Measurements from ENCODE around the gene RORC. TPM values are rescaled to one million over a fixed set of nuclear protein-coding genes. Genes with fewer than 3 reads are reported as not detected.

Gene RORC
- total RNA-seq, 2 donors from 2014 or later, result 20.5 to 27.7 TPM

Other genes with a start within 250 kb of the RORC start
- 10 to 100 TPM; 28.7 to 32.0 TPM for gene SNX27, start 219.8 kb downstream of the RORC start, total RNA-seq
- 1 to 10 TPM; 2.7 to 2.8 TPM for gene CELF3, start 115.0 kb downstream of the RORC start, total RNA-seq
- gene RIIAD1, start 110.3 kb downstream of the RORC start, total RNA-seq, result under 1 TPM in 1 of 2 donors, not detected in 1; 0.91 TPM
- gene MRPL9, start 68.3 kb downstream of the RORC start, total RNA-seq, result 100 to 1,000 TPM in 1 of 2 donors, 10 to 100 TPM in 1; 49.4 to 104 TPM
- gene TDRKH, start 41.3 kb downstream of the RORC start, total RNA-seq, result 1 to 10 TPM; 6.8 to 9.1 TPM
- under 1 TPM; 0.12 to 0.13 TPM for gene LINGO4, start 26.4 kb downstream of the RORC start, total RNA-seq
- 1 to 10 TPM in 1 of 2 donors, under 1 TPM in 1; 0.85 to 1.6 TPM for gene C2CD4D, start 8.0 kb upstream of the RORC start, total RNA-seq
- not detected for gene THEM5, start 21.9 kb upstream of the RORC start, total RNA-seq
- 1 to 10 TPM; 6.6 to 7.7 TPM for gene THEM4, start 77.7 kb upstream of the RORC start, total RNA-seq
- 1,000 to 10,000 TPM; 1,313 to 1,485 TPM for gene S100A10, start 162.1 kb upstream of the RORC start, total RNA-seq
- 100 to 1,000 TPM; 194 to 260 TPM for gene S100A11, start 205.2 kb upstream of the RORC start, total RNA-seq

Data from colonic mucosa (tissue), 2 donors.